H9 (cell line): Measurements from ENCODE around the gene MRPL27. TPM values are rescaled to one million over a fixed set of nuclear protein-coding genes. Genes with fewer than 3 reads are reported as not detected.

Source experiments
- DNase-seq: peaks from one replicate; pipeline ENCODE4 v3.0.0-alpha.2; 2017
- H2AFZ ChIP-seq: one replicate; pipeline ENCODE4 v1.6.1; 2013; ENCODE audit warnings: mild to moderate bottlenecking, low read length, control low read depth, moderate library complexity
- H2AK5ac ChIP-seq: 2 replicates; pipeline ENCODE4 v1.6.1; 2013; ENCODE audit warnings: low read length, control low read depth, mixed read lengths; ENCODE audit not compliant: insufficient read length
- H2BK120ac ChIP-seq: one replicate; pipeline ENCODE4 v1.6.1; 2013; ENCODE audit warnings: low read depth, mild to moderate bottlenecking, low read length, control low read depth, inconsistent platforms; ENCODE audit not compliant: poor library complexity, severe bottlenecking
- H2BK12ac ChIP-seq: 2 replicates; pipeline ENCODE4 v1.6.1; 2013; ENCODE audit warnings: low read length, control low read depth, mixed read lengths, low read depth; ENCODE audit not compliant: insufficient read length
- H2BK15ac ChIP-seq: 2 replicates; pipeline ENCODE4 v1.6.1; 2013; ENCODE audit warnings: low read depth, low read length, control low read depth
- H2BK20ac ChIP-seq: one replicate; pipeline ENCODE4 v1.6.1; 2013; ENCODE audit warnings: low read depth, mild to moderate bottlenecking, low read length, control low read depth, inconsistent platforms; ENCODE audit not compliant: poor library complexity, severe bottlenecking
- H2BK5ac ChIP-seq: 2 replicates; pipeline ENCODE4 v1.6.1; 2013; ENCODE audit warnings: low read length, control low read depth, mixed read lengths; ENCODE audit not compliant: insufficient read length
- H3K14ac ChIP-seq: 2 replicates; pipeline ENCODE4 v1.6.1; 2013; ENCODE audit warnings: low read length, control low read depth; ENCODE audit not compliant: insufficient read depth
- H3K18ac ChIP-seq: 2 replicates; pipeline ENCODE4 v1.6.1; 2013; ENCODE audit warnings: low read depth, mild to moderate bottlenecking, mixed read lengths, low read length, control low read depth; ENCODE audit not compliant: insufficient read length
- H3K23ac ChIP-seq: 2 replicates; pipeline ENCODE4 v1.6.1; 2013; ENCODE audit warnings: low read length, control low read depth, mixed read lengths, low read depth; ENCODE audit not compliant: insufficient read length
- H3K23me2 ChIP-seq: 2 replicates; pipeline ENCODE4 v1.6.1; 2013; ENCODE audit warnings: low read depth, mild to moderate bottlenecking, mixed read lengths, low read length, control low read depth; ENCODE audit not compliant: insufficient read length, poor library complexity, severe bottlenecking
- H3K27ac ChIP-seq: 2 replicates; pipeline ENCODE4 v1.5.1; 2013; ENCODE audit warnings: low read length, control low read depth, mixed read lengths, low read depth; ENCODE audit not compliant: insufficient read length
- H3K27me3 ChIP-seq: 2 replicates; pipeline ENCODE4 v1.6.1; 2013; ENCODE audit warnings: low read length, control low read depth, inconsistent platforms; ENCODE audit not compliant: insufficient read depth
- H3K4ac ChIP-seq: 2 replicates; pipeline ENCODE4 v1.6.1; 2013; ENCODE audit warnings: low read depth, mild to moderate bottlenecking, control low read depth, inconsistent platforms, low read length, moderate library complexity
- H3K4me1 ChIP-seq: 2 replicates; pipeline ENCODE4 v1.6.1; 2013; ENCODE audit warnings: low read length, control low read depth, inconsistent platforms; ENCODE audit not compliant: insufficient read depth
- H3K4me2 ChIP-seq: 2 replicates; pipeline ENCODE4 v1.6.1; 2013; ENCODE audit warnings: low read length, control low read depth, mixed read lengths; ENCODE audit not compliant: insufficient read length, insufficient read depth
- H3K56ac ChIP-seq: 2 replicates; pipeline ENCODE4 v1.6.1; 2013; ENCODE audit warnings: low read depth, mild to moderate bottlenecking, mixed read lengths, low read length, control low read depth; ENCODE audit not compliant: insufficient read length
- H3K79me1 ChIP-seq: 2 replicates; pipeline ENCODE4 v1.6.1; 2013; ENCODE audit warnings: low read depth, mild to moderate bottlenecking, moderate library complexity, low read length, control low read depth, inconsistent platforms; ENCODE audit not compliant: insufficient read depth, poor library complexity, severe bottlenecking
- H3K79me2 ChIP-seq: 2 replicates; pipeline ENCODE4 v1.6.1; 2013; ENCODE audit warnings: low read length, control low read depth, inconsistent platforms; ENCODE audit not compliant: insufficient read depth
- H3K9ac ChIP-seq: 2 replicates; pipeline ENCODE4 v1.6.1; 2013; ENCODE audit warnings: low read length, control low read depth, mixed read lengths; ENCODE audit not compliant: insufficient read length; ENCODE audit errors: extremely low read depth
- H3K9me3 ChIP-seq: one replicate; pipeline ENCODE4 v1.6.1; 2013; ENCODE audit warnings: low read depth, low read length, inconsistent platforms; ENCODE audit not compliant: control insufficient read depth
- H3T11ph ChIP-seq: one replicate; pipeline ENCODE4 v1.6.1; 2013; ENCODE audit warnings: mild to moderate bottlenecking, low read length, control low read depth, inconsistent platforms
- H4K20me1 ChIP-seq: one replicate; pipeline ENCODE4 v1.6.1; 2013; ENCODE audit not compliant: control insufficient read depth, insufficient read length, insufficient read depth
- H4K5ac ChIP-seq: 2 replicates; pipeline ENCODE4 v1.6.1; 2013; ENCODE audit warnings: low read depth, mild to moderate bottlenecking, mixed read lengths, low read length, control low read depth; ENCODE audit not compliant: insufficient read length
- H4K8ac ChIP-seq: replicated peaks from 2 replicates; pipeline ENCODE4 v1.6.1; 2013; ENCODE audit warnings: low read length, control low read depth, mixed read lengths, low read depth; ENCODE audit not compliant: insufficient read length
- H4K91ac ChIP-seq: 2 replicates; pipeline ENCODE4 v1.6.1; 2013; ENCODE audit warnings: low read depth, mild to moderate bottlenecking, moderate library complexity, mixed read lengths, low read length, control low read depth; ENCODE audit not compliant: insufficient read length
- H3K27ac Mint-ChIP-seq, 3 experiments: 2 replicates in 2 of 3; 3 replicates in 1 of 3; pipeline ENCODE4 v1.8.0; 2020 to 2021; ENCODE audit warnings: mixed read lengths in 3 of 3, mild to moderate bottlenecking in 1 of 3, moderate library complexity in 1 of 3
- H3K27me3 Mint-ChIP-seq: 2 replicates; pipeline ENCODE4 v1.8.0; 2021; ENCODE audit warnings: low read depth, mild to moderate bottlenecking, moderate library complexity, mixed read lengths
- H3K36me3 Mint-ChIP-seq, 3 experiments: 2 replicates in 2 of 3; 3 replicates in 1 of 3; pipeline ENCODE4 v1.8.0; 2020 to 2021; ENCODE audit warnings: low read depth in 3 of 3, mixed read lengths in 3 of 3; ENCODE audit not compliant: insufficient read depth in 1 of 3
- H3K4me1 Mint-ChIP-seq, 2 experiments: 2 replicates each; pipeline ENCODE4 v1.8.0; 2020; ENCODE audit warnings: mixed read lengths in 2 of 2
- H3K4me3 Mint-ChIP-seq, 2 experiments: 2 replicates in 1 of 2; 3 replicates in 1 of 2; pipeline ENCODE4 v1.8.0; 2020 to 2021; ENCODE audit warnings: mild to moderate bottlenecking in 2 of 2, mixed read lengths in 2 of 2, moderate library complexity in 1 of 2
- H3K9me3 Mint-ChIP-seq, 2 experiments: 2 replicates in 1 of 2; 3 replicates in 1 of 2; pipeline ENCODE4 v1.8.0; 2020; ENCODE audit warnings: mild to moderate bottlenecking in 2 of 2, mixed read lengths in 2 of 2, moderate library complexity in 1 of 2
- CTCF ChIP-seq: fragments of 200-600 bp; sonication (generic); conservative IDR thresholded peaks from 3 replicates; pipeline ENCODE4 v1.8.0; 2021; ENCODE audit warnings: antibody characterized with exemption, mild to moderate bottlenecking
- WGBS: extraction: QIAGEN DNeasy Blood & Tissue Kit; methylation state at CpG from one replicate; pipeline ENCODE4 v1.1.7; 2013; ENCODE audit warnings: missing lambda C conversion rate, low lambda C conversion rate, mixed read lengths; ENCODE audit not compliant: insufficient read length; ENCODE audit errors: extremely low coverage; 5-methylcytosine and 5-hydroxymethylcytosine counted together
- total RNA-seq: library from RNA; stranded (reverse); gene quantifications from 2 replicates; pipeline ENCODE4 v1.2.1, GENCODE V29; 2021

The MRPL27 gene
- total RNA-seq, 1 experiment from 2014 or later = 85.9 TPM

GRCh38 chr17:50394711-50395110 is 21.7 kb upstream of the MRPL27 start:
- Histone ChIP-seq H4K8ac (no peak overlapping the region), H3K18ac (no peak overlapping the region), H3K4me1 (0 out of 2 replicates have a peak, but pooled peaks cover 3% of the 10 kb centered on the region), H3K27me3 (no peaks in the 10 kb centered on the region), H2AK5ac (no peak overlapping the region), H3K27ac (no peak overlapping the region), H3K23ac (no peak overlapping the region), H4K5ac (no peak overlapping the region), H2BK120ac (no peak overlapping the region), H2AFZ (no peak overlapping the region), H2BK12ac (no peak overlapping the region), H3K4ac (no peak overlapping the region), H3K56ac (no peak overlapping the region), H4K20me1 (no peaks in the 10 kb centered on the region), H3K79me2 (peaks cover 11% of the 10 kb centered on the region; the same call in 1 of the 2 replicates), H3K4me2 (no peak overlapping the region), H3K79me1 (peaks cover 11% of the 10 kb centered on the region), H3K9me3 (no peaks in the 10 kb centered on the region), H3K14ac (no peak overlapping the region), H2BK5ac (no peak overlapping the region), H3K23me2 (peaks cover 14% of the 10 kb centered on the region), H2BK15ac (no peak overlapping the region), H3T11ph (no peak overlapping the region), H4K91ac (no peak overlapping the region), H3K9ac (no peak overlapping the region), H2BK20ac (no peak overlapping the region)
- H3K4me1 Mint-ChIP-seq = peaks cover 10 to 16% of the 10 kb centered on the region in 2 experiments
- no peak for DNase-seq
- H3K27ac Mint-ChIP-seq = peak overlapping the region in 1 of 3 experiments; percentile 70; a peak in 1 of 7 replicates
- H3K36me3 Mint-ChIP-seq = peaks cover 34 to 59% (median 54%) of the 10 kb centered on the region in 3 experiments; a peak in 6 of 7 replicates
- TF ChIP-seq CTCF = no peak
- WGBS = no CpG with 5 or more reads among the region's 3 CpGs
- H3K4me3 Mint-ChIP-seq = peak overlapping the region in 1 of 2 experiments; percentile 14; a peak in 1 of 5 replicates
- H3K9me3 Mint-ChIP-seq = peaks cover 7 to 8% of the 10 kb centered on the region in 2 experiments; a peak in 4 of 5 replicates
- H3K27me3 Mint-ChIP-seq = peaks cover 8% of the 10 kb centered on the region
